Measurements from ENCODE around the gene AXIN2. TPM values are rescaled to one million over a fixed set of nuclear protein-coding genes. Genes with fewer than 3 reads are reported as not detected.

The AXIN2 gene
- total and polyA plus RNA-seq, 10 of the 15 experiments (the other 5 are each of a cell fraction or from before 2014, with no cell fraction given): 0.47 to 7.8 (median 3.1) TPM

- no peak for TF ChIP-seq ZBTB33 (IDR thresholded peaks at IDR 0.05)
- no peak for TF ChIP-seq PAX5 (IDR thresholded peaks at IDR 0.05; ENCODE audit: borderline replicate concordance, low read depth, low read length)
- TF ChIP-seq TBL1XR1 (IDR thresholded peaks at IDR 0.05; ENCODE audit: low read depth, low read length): no peak
- no peak for TF ChIP-seq FOXK2 (IDR thresholded peaks at IDR 0.05)
- no peak for TF ChIP-seq FOS (IDR thresholded peaks at IDR 0.05; ENCODE audit: borderline replicate concordance, extremely low read depth, insufficient read length)
- no peak for TF ChIP-seq HDAC2 (IDR thresholded peaks at IDR 0.05)
- TF ChIP-seq ATF2 (IDR thresholded peaks at IDR 0.05; ENCODE audit: low read length): no peak
- no peak for TF ChIP-seq SMC3 (IDR thresholded peaks at IDR 0.05; ENCODE audit: borderline replicate concordance, low read length)
These were observed 50.1 kb downstream of the AXIN2 start (continued) for GRCh38 chr17:65511316-65511715.

GRCh38 chr17:65509032-65509431, 52.4 kb downstream of the AXIN2 start:
- POLR2A ChIA-PET: no interaction called here
- no peak for DNase-seq (ENCODE audit: low read depth, low spot score)
- Histone ChIP-seq H3K36me3 (ENCODE audit: control insufficient read depth in 2 of 2, insufficient read depth in 2 of 2, low read length in 1 of 2) (no peaks in the 10 kb centered on the region), H3K9me3 (replicated peaks; ENCODE audit: control insufficient read depth, insufficient read depth, low read length) (no peaks in the 10 kb centered on the region; the same call in 2 of the 3 replicates), H3K9ac (ENCODE audit: control insufficient read depth, insufficient read depth, low read length) (no peak overlapping the region), H3K79me2 (ENCODE audit: control insufficient read depth, insufficient read depth, low read length) (no peaks in the 10 kb centered on the region), H3K4me3 (no peak overlapping the region), H3K4me1 (ENCODE audit: control insufficient read depth, insufficient read depth, low read length) (no peaks in the 10 kb centered on the region), H3K27ac (ENCODE audit: control insufficient read depth, insufficient read depth) (no peak overlapping the region), H3K27me3 (replicated peaks in 1 of 2; ENCODE audit: control insufficient read depth in 2 of 2, insufficient read depth in 2 of 2, low read length in 1 of 2) (no peaks in the 10 kb centered on the region), H4K20me1 (ENCODE audit: control insufficient read depth, insufficient read depth) (no peaks in the 10 kb centered on the region), H3K4me2 (ENCODE audit: control insufficient read depth, insufficient read depth) (no peak overlapping the region), H2AFZ (ENCODE audit: control insufficient read depth, low read depth, low read length) (no peak overlapping the region)
- RAD21 ChIA-PET (ENCODE audit: unreplicated experiment): no interaction called here
- SMC1A ChIA-PET (ENCODE audit: uncharacterized antibody, unreplicated experiment): interaction anchor here (1.0 to 1.1 kb wide), 2 partner anchors 18 to 47 kb away, joined by 3 read pairs; no protein-coding TSS in a partner anchor
- CTCF ChIA-PET: no interaction called here
- FAIRE-seq: peak; percentile 74
- in situ Hi-C loops (cut with MboI) (no loop called here), intact Hi-C loops (cut with micrococcal nuclease; ENCODE audit: unreplicated experiment) (no loop called here)
- 0% methylated on average over 2 of the region's 2 CpGs for WGBS (ENCODE audit: insufficient coverage, insufficient replicate concordance, low lambda C conversion rate, missing lambda C conversion rate)
- ATAC-seq: peak; percentile 93
- no TSS peak for BruUV-seq (replicated peaks)
- TF ChIP-seq CREM (IDR thresholded peaks at IDR 0.05; ENCODE audit: low read depth) (no peak), CTCF (IDR thresholded peaks at IDR 0.05 in 2 of 3, conservative IDR thresholded peaks at IDR 0.05 in 1 of 3; ENCODE audit: control insufficient read depth in 2 of 3, extremely low read depth in 1 of 3, insufficient read depth in 1 of 3, low read depth in 3 of 3, low read length in 3 of 3) (no peak), MTA2 (IDR thresholded peaks at IDR 0.05; ENCODE audit: low read depth) (peak; percentile 29; the same call in 1 of the 2 replicates), RELB (IDR thresholded peaks at IDR 0.05; ENCODE audit: low read depth) (0 out of 2 replicates have a peak, but pooled peaks have one; percentile 26), ATF2 (IDR thresholded peaks at IDR 0.05; ENCODE audit: low read length) (0 out of 2 replicates have a peak, but pooled peaks have one; percentile 26), EZH2 (IDR thresholded peaks at IDR 0.05; ENCODE audit: borderline replicate concordance, control insufficient read depth, low read depth, low read length) (no peak), IKZF1 (conservative IDR thresholded peaks at IDR 0.05) (0 out of 2 replicates have a peak, but pooled peaks have one; percentile 17)
